WTC11 (cell line): ENCODE measurements around the gene CELF1. TPM values are rescaled to one million over a fixed set of nuclear protein-coding genes. Genes with fewer than 3 reads are reported as not detected.

ENCODE experiments used
- ATAC-seq: fragments of 200-7000 bp; cut with Tn5 transposase; 2 replicates; pipeline ENCODE4 v1.10.0; 2021; ENCODE audit warnings: mild to moderate bottlenecking, moderate library complexity
- CTCF ChIA-PET: fragments of 300-600 bp; sonication (Branson Sonifier 250); formaldehyde crosslinking; loops from one replicate; lab custom pipeline; 2021; ENCODE audit warnings: antibody characterized with exemption; lab: Charles Lee
- POLR2A ChIA-PET: fragments of 350-600 bp; sonication (Branson Sonifier 250); formaldehyde crosslinking; loops from one replicate; lab custom pipeline; 2021; ENCODE audit warnings: antibody characterized with exemption; lab: Charles Lee
- DNase-seq: peaks from one replicate; pipeline ENCODE4 v3.0.0; 2021; ENCODE audit warnings: low spot score
- H3K27ac Mint-ChIP-seq: 2 replicates; pipeline ENCODE4 v1.8.0; 2021; ENCODE audit warnings: mixed read lengths
- H3K27me3 Mint-ChIP-seq: 2 replicates; pipeline ENCODE4 v1.8.0; 2021; ENCODE audit warnings: low read depth, mild to moderate bottlenecking, moderate library complexity, mixed read lengths
- H3K36me3 Mint-ChIP-seq: 2 replicates; pipeline ENCODE4 v1.8.0; 2021; ENCODE audit warnings: mixed read lengths
- H3K4me1 Mint-ChIP-seq: 2 replicates; pipeline ENCODE4 v1.8.0; 2022; ENCODE audit warnings: mixed read lengths
- H3K4me3 Mint-ChIP-seq: 2 replicates; pipeline ENCODE4 v1.8.0; 2021; ENCODE audit warnings: mild to moderate bottlenecking, moderate library complexity, mixed read lengths
- H3K9me3 Mint-ChIP-seq: 2 replicates; pipeline ENCODE4 v1.8.0; 2021; ENCODE audit warnings: mixed read lengths
- ATF1 ChIP-seq: sonication (generic); formaldehyde crosslinking; IDR thresholded peaks from 2 replicates; pipeline ENCODE4 v1.8.1; 2023; ENCODE audit warnings: mild to moderate bottlenecking, moderate library complexity, missing genetic modification reagents
- CREB1 ChIP-seq: sonication (generic); formaldehyde crosslinking; IDR thresholded peaks from 2 replicates; pipeline ENCODE4 v1.8.0; 2023; ENCODE audit warnings: mild to moderate bottlenecking, missing genetic modification reagents
- EMX1 ChIP-seq: fragments of 250-450 bp; sonication (Bioruptor Pico); IDR thresholded peaks from 2 replicates; pipeline ENCODE4 v1.8.0; 2021; ENCODE audit warnings: mild to moderate bottlenecking
- IRF2 ChIP-seq: sonication (generic); formaldehyde crosslinking; IDR thresholded peaks from 2 replicates; pipeline ENCODE4 v1.8.0; 2022; ENCODE audit warnings: low read depth, missing genetic modification reagents, borderline replicate concordance
- NFYB ChIP-seq: sonication (generic); formaldehyde crosslinking; conservative IDR thresholded peaks from 2 replicates; pipeline ENCODE4 v1.8.0; 2022; ENCODE audit warnings: low read depth, missing genetic modification reagents
- PRRX2 ChIP-seq: fragments of 250-450 bp; sonication (Bioruptor Pico); IDR thresholded peaks from 2 replicates; pipeline ENCODE4 v1.8.0; 2021; ENCODE audit warnings: mild to moderate bottlenecking
- TEAD4 ChIP-seq: sonication (generic); formaldehyde crosslinking; IDR thresholded peaks from 2 replicates; pipeline ENCODE4 v1.8.0; 2022; ENCODE audit warnings: mild to moderate bottlenecking, missing genetic modification reagents
- ZNF263 ChIP-seq: sonication (generic); formaldehyde crosslinking; IDR thresholded peaks from 2 replicates; pipeline ENCODE4 v1.8.1; 2022; ENCODE audit warnings: low read depth, mild to moderate bottlenecking, moderate library complexity, missing genetic modification reagents
- ZNF416 ChIP-seq: fragments of 250-450 bp; sonication (Bioruptor Pico); IDR thresholded peaks from 2 replicates; pipeline ENCODE4 v1.9.0; 2021; ENCODE audit warnings: mild to moderate bottlenecking, inconsistent platforms
- ZNF423 ChIP-seq: fragments of 250-450 bp; sonication (Bioruptor Pico); IDR thresholded peaks from 2 replicates; pipeline ENCODE4 v2.1.2; 2022; ENCODE audit warnings: mild to moderate bottlenecking, moderate library complexity
- total RNA-seq: library from RNA; stranded (reverse); gene quantifications from 3 replicates; pipeline ENCODE4 v1.2.3, GENCODE V29; 2021
- TF ChIP-seq, protein P1 (sequence below): fragments of 250-450 bp; sonication (Bioruptor Pico); IDR thresholded peaks from 2 replicates; pipeline ENCODE4 v1.9.0; 2021; ENCODE audit warnings: moderate library complexity, mild to moderate bottlenecking, inconsistent platforms, borderline replicate concordance
- TF ChIP-seq, protein P2 (sequence below): sonication (generic); formaldehyde crosslinking; IDR thresholded peaks from 2 replicates; pipeline ENCODE4 v1.8.0; 2022; ENCODE audit warnings: missing genetic modification reagents
- TF ChIP-seq, protein P3 (sequence below): sonication (generic); formaldehyde crosslinking; IDR thresholded peaks from 2 replicates; pipeline ENCODE4 v1.8.1; 2022; ENCODE audit warnings: mild to moderate bottlenecking, missing genetic modification reagents, moderate library complexity, borderline replicate concordance
- TF ChIP-seq, protein P4 (sequence below): sonication (generic); formaldehyde crosslinking; IDR thresholded peaks from 2 replicates; pipeline ENCODE4 v1.8.0; 2023; ENCODE audit warnings: missing genetic modification reagents, mild to moderate bottlenecking, borderline replicate concordance
- TF ChIP-seq, protein P5 (sequence below): fragments of 250-450 bp; sonication (Bioruptor Pico); IDR thresholded peaks from 2 replicates; pipeline ENCODE4 v1.9.0; 2021; ENCODE audit warnings: mild to moderate bottlenecking
- TF ChIP-seq, protein P6 (sequence below): sonication (generic); formaldehyde crosslinking; conservative IDR thresholded peaks from 2 replicates; pipeline ENCODE4 v1.8.1; 2023; ENCODE audit warnings: mild to moderate bottlenecking, low read depth, missing genetic modification reagents, moderate library complexity

The CELF1 gene
- total RNA-seq, 1 experiment from 2014 or later = 177 TPM

DNA sequence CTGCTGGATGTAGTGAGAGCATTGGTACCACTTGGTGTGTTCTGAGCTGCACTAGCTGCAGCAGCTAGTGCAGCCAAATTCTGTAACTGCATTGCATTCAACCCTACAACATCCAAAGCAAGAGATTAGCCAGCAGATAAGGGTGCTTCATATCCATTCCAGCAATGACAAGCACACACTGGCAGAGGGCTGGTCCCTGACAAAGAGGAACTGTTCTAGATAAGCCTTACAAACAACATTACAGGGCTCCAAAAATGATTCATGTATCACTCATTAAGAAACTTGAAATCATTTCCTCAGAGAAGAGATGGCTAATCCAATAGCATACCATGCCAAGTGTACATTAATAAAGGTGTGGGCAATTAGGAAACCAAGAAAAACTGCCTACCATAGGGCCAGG, 75.6 kb downstream of the CELF1 start:
- no peak for DNase-seq
- Mint-ChIP-seq H3K36me3 (peaks cover 88% of the 10 kb centered on the region), H3K27ac (no peak overlapping the region), H3K4me3 (no peak overlapping the region), H3K4me1 (no peaks in the 10 kb centered on the region), H3K27me3 (no peaks in the 10 kb centered on the region), H3K9me3 (no peaks in the 10 kb centered on the region)
- ATAC-seq = no peak
- TF ChIP-seq CREB1 = no peak
- no peak for TF ChIP-seq IRF2
- TF ChIP-seq, protein P1, sequence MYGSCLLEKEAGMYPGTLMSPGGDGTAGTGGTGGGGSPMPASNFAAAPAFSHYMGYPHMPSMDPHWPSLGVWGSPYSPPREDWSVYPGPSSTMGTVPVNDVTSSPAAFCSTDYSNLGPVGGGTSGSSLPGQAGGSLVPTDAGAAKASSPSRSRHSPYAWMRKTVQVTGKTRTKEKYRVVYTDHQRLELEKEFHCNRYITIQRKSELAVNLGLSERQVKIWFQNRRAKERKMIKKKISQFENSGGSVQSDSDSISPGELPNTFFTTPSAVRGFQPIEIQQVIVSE (CRISPR knock-in tag) = no peak
- TF ChIP-seq TEAD4 (CRISPR knock-in tag) = no peak
- TF ChIP-seq, protein P2, sequence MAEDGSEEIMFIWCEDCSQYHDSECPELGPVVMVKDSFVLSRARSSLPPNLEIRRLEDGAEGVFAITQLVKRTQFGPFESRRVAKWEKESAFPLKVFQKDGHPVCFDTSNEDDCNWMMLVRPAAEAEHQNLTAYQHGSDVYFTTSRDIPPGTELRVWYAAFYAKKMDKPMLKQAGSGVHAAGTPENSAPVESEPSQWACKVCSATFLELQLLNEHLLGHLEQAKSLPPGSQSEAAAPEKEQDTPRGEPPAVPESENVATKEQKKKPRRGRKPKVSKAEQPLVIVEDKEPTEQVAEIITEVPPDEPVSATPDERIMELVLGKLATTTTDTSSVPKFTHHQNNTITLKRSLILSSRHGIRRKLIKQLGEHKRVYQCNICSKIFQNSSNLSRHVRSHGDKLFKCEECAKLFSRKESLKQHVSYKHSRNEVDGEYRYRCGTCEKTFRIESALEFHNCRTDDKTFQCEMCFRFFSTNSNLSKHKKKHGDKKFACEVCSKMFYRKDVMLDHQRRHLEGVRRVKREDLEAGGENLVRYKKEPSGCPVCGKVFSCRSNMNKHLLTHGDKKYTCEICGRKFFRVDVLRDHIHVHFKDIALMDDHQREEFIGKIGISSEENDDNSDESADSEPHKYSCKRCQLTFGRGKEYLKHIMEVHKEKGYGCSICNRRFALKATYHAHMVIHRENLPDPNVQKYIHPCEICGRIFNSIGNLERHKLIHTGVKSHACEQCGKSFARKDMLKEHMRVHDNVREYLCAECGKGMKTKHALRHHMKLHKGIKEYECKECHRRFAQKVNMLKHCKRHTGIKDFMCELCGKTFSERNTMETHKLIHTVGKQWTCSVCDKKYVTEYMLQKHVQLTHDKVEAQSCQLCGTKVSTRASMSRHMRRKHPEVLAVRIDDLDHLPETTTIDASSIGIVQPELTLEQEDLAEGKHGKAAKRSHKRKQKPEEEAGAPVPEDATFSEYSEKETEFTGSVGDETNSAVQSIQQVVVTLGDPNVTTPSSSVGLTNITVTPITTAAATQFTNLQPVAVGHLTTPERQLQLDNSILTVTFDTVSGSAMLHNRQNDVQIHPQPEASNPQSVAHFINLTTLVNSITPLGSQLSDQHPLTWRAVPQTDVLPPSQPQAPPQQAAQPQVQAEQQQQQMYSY (CRISPR knock-in tag) = no peak
- TF ChIP-seq, protein P3, sequence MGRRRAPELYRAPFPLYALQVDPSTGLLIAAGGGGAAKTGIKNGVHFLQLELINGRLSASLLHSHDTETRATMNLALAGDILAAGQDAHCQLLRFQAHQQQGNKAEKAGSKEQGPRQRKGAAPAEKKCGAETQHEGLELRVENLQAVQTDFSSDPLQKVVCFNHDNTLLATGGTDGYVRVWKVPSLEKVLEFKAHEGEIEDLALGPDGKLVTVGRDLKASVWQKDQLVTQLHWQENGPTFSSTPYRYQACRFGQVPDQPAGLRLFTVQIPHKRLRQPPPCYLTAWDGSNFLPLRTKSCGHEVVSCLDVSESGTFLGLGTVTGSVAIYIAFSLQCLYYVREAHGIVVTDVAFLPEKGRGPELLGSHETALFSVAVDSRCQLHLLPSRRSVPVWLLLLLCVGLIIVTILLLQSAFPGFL (CRISPR knock-in tag) = no peak
- TF ChIP-seq, protein P4, sequence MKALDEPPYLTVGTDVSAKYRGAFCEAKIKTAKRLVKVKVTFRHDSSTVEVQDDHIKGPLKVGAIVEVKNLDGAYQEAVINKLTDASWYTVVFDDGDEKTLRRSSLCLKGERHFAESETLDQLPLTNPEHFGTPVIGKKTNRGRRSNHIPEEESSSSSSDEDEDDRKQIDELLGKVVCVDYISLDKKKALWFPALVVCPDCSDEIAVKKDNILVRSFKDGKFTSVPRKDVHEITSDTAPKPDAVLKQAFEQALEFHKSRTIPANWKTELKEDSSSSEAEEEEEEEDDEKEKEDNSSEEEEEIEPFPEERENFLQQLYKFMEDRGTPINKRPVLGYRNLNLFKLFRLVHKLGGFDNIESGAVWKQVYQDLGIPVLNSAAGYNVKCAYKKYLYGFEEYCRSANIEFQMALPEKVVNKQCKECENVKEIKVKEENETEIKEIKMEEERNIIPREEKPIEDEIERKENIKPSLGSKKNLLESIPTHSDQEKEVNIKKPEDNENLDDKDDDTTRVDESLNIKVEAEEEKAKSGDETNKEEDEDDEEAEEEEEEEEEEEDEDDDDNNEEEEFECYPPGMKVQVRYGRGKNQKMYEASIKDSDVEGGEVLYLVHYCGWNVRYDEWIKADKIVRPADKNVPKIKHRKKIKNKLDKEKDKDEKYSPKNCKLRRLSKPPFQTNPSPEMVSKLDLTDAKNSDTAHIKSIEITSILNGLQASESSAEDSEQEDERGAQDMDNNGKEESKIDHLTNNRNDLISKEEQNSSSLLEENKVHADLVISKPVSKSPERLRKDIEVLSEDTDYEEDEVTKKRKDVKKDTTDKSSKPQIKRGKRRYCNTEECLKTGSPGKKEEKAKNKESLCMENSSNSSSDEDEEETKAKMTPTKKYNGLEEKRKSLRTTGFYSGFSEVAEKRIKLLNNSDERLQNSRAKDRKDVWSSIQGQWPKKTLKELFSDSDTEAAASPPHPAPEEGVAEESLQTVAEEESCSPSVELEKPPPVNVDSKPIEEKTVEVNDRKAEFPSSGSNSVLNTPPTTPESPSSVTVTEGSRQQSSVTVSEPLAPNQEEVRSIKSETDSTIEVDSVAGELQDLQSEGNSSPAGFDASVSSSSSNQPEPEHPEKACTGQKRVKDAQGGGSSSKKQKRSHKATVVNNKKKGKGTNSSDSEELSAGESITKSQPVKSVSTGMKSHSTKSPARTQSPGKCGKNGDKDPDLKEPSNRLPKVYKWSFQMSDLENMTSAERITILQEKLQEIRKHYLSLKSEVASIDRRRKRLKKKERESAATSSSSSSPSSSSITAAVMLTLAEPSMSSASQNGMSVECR (CRISPR knock-in tag) = no peak
- no peak for TF ChIP-seq EMX1 (CRISPR knock-in tag)
- ChIA-PET POLR2A (no interaction called here), CTCF (no interaction called here)

DNA sequence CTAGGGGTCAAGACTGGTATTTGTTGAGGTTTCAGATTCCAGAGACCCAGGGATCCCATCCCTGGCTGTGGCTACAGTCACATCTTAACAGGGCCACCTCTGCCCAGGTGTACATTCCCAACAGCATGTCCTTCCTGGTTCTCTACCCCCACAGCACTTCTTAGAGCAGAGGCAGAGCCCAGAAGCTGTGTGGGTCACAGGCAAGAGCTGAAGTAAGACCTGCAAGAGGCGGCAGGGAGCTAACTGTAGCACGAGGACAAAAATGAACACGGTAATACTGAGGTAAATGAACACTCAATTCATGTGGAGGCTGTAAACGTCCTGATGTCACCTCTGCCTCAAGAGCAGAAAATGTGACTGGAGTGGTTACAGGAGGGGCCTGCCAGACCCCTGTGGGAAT, 82.3 kb downstream of the CELF1 start:
- H3K4me1 Mint-ChIP-seq = peaks cover 47% of the 10 kb centered on the region
- H3K9me3 Mint-ChIP-seq = no peaks in the 10 kb centered on the region
- DNase-seq = no peak
- H3K27ac Mint-ChIP-seq = peak overlapping the region; percentile 75
- ChIA-PET CTCF (interaction anchor here (0.6 to 2.3 kb wide), 3 partner anchors 16 to 27 kb away, joined by 4 to 7 read pairs (median 5); no protein-coding TSS in a partner anchor), POLR2A (no interaction called here)
- H3K4me3 Mint-ChIP-seq = no peak overlapping the region
- H3K27me3 Mint-ChIP-seq = no peaks in the 10 kb centered on the region
- no peak for ATAC-seq
- peaks cover 59% of the 10 kb centered on the region for H3K36me3 Mint-ChIP-seq
- TF ChIP-seq, protein P5, sequence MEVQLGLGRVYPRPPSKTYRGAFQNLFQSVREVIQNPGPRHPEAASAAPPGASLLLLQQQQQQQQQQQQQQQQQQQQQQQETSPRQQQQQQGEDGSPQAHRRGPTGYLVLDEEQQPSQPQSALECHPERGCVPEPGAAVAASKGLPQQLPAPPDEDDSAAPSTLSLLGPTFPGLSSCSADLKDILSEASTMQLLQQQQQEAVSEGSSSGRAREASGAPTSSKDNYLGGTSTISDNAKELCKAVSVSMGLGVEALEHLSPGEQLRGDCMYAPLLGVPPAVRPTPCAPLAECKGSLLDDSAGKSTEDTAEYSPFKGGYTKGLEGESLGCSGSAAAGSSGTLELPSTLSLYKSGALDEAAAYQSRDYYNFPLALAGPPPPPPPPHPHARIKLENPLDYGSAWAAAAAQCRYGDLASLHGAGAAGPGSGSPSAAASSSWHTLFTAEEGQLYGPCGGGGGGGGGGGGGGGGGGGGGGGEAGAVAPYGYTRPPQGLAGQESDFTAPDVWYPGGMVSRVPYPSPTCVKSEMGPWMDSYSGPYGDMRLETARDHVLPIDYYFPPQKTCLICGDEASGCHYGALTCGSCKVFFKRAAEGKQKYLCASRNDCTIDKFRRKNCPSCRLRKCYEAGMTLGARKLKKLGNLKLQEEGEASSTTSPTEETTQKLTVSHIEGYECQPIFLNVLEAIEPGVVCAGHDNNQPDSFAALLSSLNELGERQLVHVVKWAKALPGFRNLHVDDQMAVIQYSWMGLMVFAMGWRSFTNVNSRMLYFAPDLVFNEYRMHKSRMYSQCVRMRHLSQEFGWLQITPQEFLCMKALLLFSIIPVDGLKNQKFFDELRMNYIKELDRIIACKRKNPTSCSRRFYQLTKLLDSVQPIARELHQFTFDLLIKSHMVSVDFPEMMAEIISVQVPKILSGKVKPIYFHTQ (CRISPR knock-in tag) = no peak
- TF ChIP-seq PRRX2 (CRISPR knock-in tag) (no peak), ZNF416 (CRISPR knock-in tag) (no peak), NFYB (no peak), ATF1 (CRISPR knock-in tag) (no peak), ZNF423 (CRISPR knock-in tag) (no peak), ZNF263 (no peak), CREB1 (no peak)
- TF ChIP-seq, protein P6, sequence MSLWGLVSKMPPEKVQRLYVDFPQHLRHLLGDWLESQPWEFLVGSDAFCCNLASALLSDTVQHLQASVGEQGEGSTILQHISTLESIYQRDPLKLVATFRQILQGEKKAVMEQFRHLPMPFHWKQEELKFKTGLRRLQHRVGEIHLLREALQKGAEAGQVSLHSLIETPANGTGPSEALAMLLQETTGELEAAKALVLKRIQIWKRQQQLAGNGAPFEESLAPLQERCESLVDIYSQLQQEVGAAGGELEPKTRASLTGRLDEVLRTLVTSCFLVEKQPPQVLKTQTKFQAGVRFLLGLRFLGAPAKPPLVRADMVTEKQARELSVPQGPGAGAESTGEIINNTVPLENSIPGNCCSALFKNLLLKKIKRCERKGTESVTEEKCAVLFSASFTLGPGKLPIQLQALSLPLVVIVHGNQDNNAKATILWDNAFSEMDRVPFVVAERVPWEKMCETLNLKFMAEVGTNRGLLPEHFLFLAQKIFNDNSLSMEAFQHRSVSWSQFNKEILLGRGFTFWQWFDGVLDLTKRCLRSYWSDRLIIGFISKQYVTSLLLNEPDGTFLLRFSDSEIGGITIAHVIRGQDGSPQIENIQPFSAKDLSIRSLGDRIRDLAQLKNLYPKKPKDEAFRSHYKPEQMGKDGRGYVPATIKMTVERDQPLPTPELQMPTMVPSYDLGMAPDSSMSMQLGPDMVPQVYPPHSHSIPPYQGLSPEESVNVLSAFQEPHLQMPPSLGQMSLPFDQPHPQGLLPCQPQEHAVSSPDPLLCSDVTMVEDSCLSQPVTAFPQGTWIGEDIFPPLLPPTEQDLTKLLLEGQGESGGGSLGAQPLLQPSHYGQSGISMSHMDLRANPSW (CRISPR knock-in tag) = no peak
- TF ChIP-seq, protein P1 (CRISPR knock-in tag) = no peak
